DND-41 (cell line): Measurements from ENCODE around the gene ZMYND10.
A peak's percentile ranks its signal among the peaks of the same experiment; 100 is the strongest.

Source experiments
- CTCF ChIP-seq: IDR thresholded peaks from 2 replicates; pipeline ENCODE4 v1.5.1; 2012; ENCODE audit warnings: borderline replicate concordance, low read length, moderate library complexity, mild to moderate bottlenecking; ENCODE audit not compliant: poor library complexity, severe bottlenecking; ENCODE audit errors: extremely low read depth
- EZH2 ChIP-seq: IDR thresholded peaks from 3 replicates; pipeline ENCODE4 v1.6.1; 2012; ENCODE audit warnings: borderline replicate concordance, low read depth, mild to moderate bottlenecking, moderate library complexity, low read length, inconsistent platforms; ENCODE audit not compliant: severe bottlenecking

GRCh38 chr3:50352781-50353180, 7.2 kb upstream of the ZMYND10 start:
- peak; percentile 47 for TF ChIP-seq CTCF
- TF ChIP-seq EZH2, result no peak
